GM21367 (cell line): ENCODE measurements around the gene N4BP3.
A peak's percentile ranks its signal among the peaks of the same experiment; 100 is the strongest.

Experiments
- ATAC-seq: cut with Tn5 transposase; IDR thresholded peaks from one replicate; pipeline ENCODE4 v1.9.1; 2021; ENCODE audit not compliant: unreplicated experiment

N4BP3 gene

DNA sequence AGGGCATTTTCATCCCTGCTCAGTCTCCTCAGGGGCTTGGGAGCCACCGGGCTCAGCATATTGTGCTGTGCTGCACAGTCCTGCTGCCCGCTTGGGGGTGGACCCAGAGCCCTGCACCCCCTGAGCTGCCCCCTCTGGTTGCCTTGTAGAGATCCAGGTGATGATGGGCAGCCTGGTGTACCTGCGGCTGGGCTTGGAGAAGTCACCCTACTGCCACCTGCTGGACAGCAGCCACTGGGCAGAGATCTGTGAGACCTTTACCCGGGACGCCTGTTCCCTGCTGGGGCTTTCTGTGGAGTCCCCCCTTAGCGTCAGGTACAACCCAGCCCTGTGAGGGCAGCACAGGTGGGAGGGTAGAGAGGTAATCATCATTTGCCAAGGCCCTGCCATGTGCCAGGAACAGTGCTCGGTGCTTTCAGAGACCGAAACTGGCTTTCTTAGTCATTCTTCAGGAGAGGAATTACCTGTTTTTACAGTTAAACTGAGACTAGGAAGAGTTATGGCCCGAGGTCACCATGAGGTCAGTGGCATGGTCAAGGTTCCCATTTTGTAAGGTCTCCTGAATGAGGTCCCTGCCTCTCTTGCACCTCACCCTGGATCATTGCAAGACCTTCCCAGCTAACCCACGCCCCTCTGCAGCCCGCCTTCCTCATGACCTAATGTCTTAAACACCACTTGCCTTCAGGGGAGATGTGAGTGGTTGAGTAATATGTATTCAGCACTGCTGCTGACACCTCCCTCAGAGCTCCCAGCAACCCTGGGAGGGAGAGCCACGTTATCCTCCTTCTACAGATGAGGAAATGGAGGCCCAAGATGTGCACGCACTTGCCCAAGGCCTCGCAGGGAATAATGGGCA is 32.9 kb downstream of the N4BP3 start:
- ATAC-seq, result peak; percentile 59

DNA sequence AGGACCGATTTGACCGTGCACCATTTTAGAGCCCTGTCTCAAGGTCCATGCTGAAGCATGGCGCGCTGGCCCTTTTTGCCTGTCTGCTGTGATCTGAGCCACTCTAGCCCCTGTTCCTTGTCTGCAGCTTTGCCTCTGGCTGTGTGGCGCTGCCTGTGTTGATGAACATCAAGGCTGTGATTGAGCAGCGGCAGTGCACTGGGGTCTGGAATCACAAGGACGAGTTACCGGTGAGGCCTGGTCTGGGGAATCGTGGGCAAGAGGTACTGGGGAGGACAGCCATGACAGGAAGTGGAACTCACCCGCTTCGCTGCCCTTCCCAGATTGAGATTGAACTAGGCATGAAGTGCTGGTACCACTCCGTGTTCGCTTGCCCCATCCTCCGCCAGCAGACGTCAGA is 34.1 kb downstream of the N4BP3 start:
- ATAC-seq, result no peak

DNA sequence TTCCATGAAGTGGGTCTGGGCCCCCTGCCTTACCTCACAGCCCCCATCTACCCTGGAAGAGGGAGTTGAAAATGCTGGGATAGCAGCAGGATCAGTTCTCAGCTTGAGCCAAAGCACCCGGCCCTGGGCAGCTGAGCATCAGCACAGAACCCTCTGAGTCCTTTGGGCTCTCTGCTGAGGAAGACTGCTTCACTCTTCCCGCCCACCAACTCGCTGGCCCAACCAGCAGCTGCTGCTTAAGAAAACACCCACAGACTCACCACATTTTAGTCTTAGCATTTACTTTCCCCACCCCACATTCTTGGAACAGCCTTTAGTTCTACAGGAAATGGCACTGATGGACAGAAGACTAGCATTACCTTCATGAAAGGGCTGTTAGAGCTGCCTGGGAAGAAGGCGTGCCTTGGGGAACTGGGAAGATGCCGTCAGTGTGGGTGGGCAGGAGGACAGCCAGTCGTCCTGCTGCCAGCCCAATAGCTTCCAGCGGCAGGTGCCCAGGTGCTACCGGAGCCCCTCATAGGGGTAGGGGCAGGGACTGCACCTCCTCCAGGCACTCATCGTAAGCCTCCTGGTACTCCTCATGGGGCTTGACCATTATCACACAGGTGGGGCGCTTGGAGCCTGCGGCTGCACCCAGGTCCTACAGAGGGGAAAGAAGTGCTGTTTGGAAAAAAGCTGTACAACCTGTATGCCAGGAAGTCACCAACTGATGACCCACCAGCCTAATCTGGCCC is 36.0 kb downstream of the N4BP3 start:
- no peak for ATAC-seq

DNA sequence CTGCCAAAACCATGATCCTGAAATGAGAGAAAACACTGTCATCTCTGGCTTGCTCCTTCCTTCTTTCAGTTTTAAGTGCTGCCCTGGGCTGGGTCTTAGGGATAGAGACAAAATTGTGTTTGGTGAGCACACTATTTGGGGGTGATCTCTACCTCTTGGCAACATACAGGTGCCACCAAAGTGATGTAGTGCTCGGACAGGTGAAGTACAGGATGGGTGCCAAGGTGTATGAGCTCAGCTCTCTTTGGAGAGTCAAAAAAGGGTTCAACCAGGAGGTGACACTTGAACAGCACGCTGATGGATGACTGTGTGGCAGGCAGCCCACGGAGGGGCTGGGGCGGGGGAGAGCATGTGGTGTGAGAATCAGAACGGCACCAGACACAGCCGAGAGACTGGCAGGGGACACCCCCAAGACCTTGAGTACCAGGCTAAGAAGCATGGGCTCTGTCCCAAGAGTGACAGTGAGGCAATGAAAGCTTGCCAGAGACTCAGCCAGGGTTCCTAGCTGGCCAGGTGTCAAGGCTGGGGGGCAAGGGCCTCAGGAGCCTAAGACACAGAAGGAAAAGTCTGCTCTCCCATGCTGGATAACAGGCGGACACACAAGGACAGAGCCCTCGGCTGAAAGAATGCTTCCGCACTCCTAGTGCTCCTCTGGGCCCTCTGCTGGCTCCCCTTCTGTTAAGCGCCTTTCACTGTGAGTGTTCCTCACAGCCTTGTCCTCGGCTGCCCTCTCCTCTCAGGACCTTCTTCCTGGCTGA is 37.8 kb downstream of the N4BP3 start:
- no peak for ATAC-seq

DNA sequence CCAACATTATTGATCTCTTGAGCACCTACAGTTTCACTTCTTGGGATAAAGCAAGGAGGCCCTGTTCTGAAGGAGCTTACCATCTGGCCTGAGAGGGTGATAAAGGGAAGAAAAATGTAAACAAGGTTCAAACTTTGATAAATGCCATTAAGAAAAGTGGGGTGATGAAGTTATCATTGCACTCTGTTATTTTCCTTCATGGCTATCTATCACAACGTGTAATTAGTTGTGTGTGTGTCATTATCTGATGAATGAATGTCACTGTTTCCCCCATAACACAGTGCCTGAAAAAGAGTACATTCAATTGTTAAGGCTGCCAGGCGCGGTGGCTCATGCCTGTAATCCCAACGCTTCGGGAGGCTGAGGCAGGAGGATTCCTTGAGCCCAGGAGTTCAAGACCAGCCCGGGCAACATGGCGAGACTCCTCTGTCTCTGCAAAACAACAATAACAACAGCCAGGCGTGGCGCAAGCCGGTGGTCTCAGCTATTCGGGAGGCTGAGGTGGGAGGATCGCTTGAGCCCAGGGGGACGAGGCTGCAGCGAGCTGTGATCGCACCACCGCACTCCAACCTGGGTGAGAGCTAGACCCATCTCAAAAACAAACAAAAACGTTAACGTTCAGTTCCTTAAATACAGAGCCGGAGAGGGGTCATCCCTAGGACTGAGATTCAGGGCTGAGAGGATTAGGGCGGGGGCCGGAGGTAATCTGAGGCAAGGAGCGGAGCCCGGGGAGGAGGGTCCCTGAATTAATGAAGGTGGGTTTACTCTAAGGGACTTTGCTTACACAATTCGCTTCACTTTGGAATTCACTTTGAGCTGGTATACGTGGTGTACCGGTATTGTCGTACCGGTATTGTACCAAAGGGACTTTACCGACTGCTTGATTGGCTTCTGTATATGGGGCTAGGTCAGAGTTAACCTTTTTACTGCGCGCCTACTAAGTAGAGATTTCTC is 39.4 kb downstream of the N4BP3 start:
- ATAC-seq, result no peak

DNA sequence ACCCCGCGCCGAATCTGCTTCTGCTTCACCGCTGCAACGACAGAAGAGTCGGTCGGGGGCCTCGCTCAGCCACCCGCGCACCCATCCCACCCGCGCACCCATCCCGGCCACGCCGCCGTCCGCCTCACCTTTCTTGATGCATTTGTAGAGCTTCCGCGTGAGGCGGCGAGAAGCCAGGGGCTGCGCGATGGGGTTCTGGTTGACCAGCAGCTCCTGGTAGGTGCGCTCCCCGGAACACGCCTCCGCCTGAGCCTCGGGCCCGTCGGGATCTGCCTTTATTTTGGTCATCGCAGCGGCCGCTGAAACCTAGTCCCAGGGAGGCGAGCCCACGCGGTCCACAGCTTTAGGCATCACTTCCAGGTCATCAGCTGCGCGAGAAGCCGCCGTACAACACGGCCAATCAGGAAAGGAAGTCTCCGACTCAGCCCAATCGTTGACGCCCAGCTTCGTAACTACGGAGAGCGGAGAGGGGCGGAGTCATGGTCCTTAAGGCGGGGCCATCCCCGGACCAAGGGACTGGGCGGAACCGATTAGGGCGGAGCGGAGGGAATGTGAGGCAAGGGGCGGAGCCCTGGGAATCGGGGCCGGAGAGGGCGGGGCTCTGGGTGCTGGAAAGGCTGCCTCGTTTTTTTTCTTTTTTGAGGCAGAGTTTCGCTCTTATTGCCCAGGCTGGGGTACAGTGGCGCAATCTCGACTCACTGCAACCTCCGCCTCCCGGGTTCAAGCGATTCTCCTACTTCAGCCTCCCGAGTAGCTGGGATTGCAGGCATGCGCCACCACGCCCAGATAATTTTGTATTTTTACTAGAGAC is 40.4 kb downstream of the N4BP3 start, which contains the start of gene NHP2:
TSS of gene NHP2 (minus strand) at position 356 of the 811 bp plus-strand sequence. CDS start at position 288, 68 bp downstream.
- peak; percentile 98 for ATAC-seq

DNA sequence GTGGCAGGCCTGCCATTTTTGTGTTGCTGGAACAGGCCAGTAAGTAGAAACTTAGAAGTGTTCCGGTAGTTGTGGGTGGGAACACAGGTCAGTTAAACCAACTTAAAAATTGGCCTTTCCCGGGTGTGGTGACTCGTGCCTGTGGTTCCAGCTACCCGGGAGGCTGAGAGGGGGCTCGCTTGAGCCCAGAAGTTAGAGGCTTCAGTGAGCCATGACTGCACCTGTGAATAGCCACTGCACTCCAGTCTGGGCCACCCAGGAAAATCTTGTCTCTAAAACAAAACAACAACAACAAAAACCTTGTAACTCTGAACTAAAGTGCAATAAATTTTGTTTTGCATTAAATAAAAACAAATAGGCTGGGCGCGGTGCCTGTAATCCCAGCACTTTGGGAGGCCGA is 41.7 kb downstream of the N4BP3 start:
- no peak for ATAC-seq

DNA sequence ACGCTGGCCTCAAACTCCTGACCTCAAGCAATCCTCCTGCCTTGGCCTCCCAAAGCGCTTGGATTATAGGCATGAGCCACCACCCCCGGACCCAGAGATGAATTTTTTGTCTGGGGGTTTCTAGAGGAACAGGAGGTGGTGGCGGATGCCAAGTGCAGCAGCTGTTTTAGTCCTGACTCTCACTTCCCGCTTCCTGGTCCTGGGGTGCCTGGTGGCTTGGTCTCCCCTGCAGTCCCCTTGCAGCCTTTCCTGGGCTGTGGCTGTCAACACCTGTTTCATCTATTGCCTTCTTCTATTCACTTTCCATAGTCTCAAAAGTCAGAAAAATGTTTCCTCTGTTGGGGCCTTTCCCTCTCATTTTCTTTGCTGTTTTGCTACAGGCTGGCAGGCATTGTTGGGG is 46.8 kb downstream of the N4BP3 start:
- no peak for ATAC-seq

DNA sequence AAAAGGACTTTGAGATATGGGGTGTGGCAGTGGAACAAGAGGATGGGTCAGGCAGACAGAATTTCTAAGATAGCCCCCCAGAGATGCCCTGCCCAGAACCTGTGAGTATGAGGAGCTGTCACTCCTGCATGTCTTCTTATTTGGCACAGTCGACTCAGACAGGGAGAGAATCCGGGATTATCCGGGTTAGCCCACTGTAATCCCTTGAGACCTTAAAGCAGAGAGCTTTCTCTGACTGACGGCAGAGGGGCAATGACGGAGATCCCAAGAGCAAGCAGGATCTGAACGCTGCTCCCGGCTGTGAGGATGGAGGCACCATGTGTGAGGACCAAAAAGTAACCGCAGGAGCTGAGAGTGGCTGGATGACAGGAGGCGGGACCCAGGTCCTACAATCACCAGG is 49.1 kb downstream of the N4BP3 start:
- no peak for ATAC-seq

DNA sequence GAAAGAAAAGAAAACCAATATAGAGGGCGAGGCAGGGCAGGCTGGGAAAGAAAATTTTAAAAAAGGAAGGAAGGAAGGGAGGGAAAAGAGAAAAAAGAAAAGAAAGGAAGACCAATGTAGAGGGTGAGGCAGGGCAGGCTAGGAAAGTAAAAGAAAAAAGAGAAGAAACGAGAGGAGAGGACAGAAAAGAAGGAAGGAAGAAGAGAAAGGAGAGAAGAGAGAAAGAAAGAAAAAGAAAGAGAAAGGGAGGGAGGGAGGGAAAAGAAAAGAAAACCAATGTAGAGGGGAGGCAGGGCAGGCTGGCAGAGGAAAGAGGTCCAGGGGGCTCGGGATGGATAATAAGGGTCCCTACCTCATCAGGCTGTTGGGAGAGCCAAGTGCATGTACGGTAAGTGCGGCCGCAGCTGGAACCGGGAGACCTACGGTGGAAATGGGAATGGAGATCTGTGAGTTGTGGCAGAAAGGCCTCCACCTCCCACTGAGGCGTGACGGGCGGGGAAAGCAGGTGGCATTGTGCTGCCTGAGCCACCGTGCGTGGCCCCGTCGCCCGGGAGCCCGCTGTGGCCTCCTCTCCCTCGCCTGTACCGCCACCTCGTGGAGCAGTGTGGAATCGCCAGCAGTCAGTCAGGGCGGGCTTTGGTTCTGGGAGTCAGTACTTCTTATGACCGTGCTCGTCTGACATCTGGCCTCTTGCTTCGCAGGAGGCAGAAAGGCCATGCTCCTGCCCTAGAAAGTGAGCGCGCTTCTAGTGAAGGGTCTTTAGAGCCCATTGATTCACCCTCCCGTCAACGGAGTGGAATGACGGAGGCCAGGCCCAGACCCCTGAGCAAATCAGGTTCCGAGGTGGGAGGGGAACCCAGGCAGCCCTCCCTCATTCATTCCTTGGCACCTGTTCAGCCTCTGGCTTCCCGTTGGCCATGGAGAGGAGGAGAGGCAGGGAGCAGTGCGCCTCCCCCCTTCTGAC is 50.7 kb downstream of the N4BP3 start:
- peak; percentile 88 for ATAC-seq

DNA sequence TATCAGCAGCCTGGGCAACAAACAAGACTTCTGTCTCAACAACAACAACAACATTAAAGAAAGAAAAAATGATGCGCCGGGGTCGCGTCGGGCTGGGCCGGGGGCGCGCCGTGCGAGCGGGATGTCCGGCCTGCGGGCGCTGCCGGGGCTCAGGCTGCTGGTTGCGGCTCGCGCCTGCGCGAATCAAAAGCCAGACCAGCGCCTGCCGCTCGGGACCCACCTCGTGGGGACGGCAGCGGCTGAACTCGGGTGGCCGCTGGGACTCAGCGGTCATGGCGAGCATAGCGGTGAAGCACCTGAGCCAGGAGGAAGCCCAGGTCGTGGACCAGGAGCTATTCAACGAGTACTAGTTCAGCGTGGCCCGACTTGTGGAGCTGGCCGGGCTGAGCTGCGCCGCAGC is 52.2 kb downstream of the N4BP3 start:
- ATAC-seq, result no peak

DNA sequence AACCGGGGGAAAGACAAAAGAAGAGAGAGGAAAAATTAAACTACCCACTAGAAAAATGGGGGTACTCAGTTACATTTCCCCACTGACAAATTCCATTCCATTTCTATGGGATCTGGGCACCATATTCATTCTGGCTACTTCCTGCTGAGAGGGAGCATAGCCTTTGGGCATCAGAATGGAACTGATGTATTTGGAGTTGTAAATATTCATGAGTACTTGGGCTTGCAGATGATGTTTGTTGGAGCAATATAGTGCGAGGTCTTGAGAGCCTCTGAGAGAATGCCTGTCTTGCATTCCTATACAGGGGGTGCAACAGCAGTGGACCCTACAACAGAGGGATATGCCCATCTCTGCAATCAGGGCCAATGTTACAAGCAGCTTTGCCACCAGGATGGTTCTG is 57.1 kb downstream of the N4BP3 start:
- no peak for ATAC-seq

DNA sequence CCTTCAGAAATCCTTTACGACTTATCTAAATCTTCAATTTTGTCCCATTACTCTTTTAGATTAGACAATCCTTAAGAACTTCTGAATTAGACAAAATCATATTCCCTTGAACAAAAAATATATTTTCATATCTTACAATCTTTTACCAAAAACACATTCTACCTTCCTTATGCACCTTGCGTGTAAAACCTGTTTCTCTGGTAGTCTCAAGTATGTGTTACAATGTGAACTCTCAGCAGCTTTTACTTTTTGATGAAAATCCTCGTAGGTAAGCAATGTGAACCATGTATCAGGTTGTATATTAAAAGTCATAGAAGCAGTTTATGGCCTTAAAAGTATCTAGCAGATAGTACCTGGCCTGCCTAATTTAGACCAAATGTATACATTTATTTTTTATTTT is 61.1 kb downstream of the N4BP3 start:
- no peak for ATAC-seq
